GM15510 (cell line): Measurements from ENCODE around the gene DGKB.

ENCODE experiments used
- POLR2A ChIP-seq: IDR thresholded peaks from 3 replicates; pipeline ENCODE4 v1.6.1; 2011; ENCODE audit warnings: borderline replicate concordance; ENCODE audit not compliant: insufficient read length; ENCODE audit errors: extremely low read depth

The DGKB gene

GRCh38 chr7:14095233-14095950 lies 807.2 kb downstream of the DGKB start:
- TF ChIP-seq POLR2A = no peak
